ENCODE results near the gene VPS54. TPM values are rescaled to one million over a fixed set of nuclear protein-coding genes. Genes with fewer than 3 reads are reported as not detected.

The VPS54 gene
- total RNA-seq, 1 experiment from 2014 or later, result 14.6 TPM

GRCh38 chr2:64008434-64009009 is 10.7 kb downstream of the VPS54 start:
- ChIA-PET CTCF (no interaction called here), POLR2A (no interaction called here)
- H3K9me3 Mint-ChIP-seq, result no peaks in the 10 kb centered on the region; the same call in 1 of the 2 replicates
- no peaks in the 10 kb centered on the region for H3K36me3 Mint-ChIP-seq
- ATAC-seq (no peak), DNase-seq (ENCODE audit: low spot score) (no peak)
- no peaks in the 10 kb centered on the region for H3K27me3 Mint-ChIP-seq (ENCODE audit: low read depth)
- TF ChIP-seq ZNF263 (CRISPR knock-in tag; IDR thresholded peaks at IDR 0.05; ENCODE audit: low read depth), result no peak
- TF ChIP-seq, protein P1, sequence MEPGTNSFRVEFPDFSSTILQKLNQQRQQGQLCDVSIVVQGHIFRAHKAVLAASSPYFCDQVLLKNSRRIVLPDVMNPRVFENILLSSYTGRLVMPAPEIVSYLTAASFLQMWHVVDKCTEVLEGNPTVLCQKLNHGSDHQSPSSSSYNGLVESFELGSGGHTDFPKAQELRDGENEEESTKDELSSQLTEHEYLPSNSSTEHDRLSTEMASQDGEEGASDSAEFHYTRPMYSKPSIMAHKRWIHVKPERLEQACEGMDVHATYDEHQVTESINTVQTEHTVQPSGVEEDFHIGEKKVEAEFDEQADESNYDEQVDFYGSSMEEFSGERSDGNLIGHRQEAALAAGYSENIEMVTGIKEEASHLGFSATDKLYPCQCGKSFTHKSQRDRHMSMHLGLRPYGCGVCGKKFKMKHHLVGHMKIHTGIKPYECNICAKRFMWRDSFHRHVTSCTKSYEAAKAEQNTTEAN (CRISPR knock-in tag; IDR thresholded peaks at IDR 0.05), result no peak
- TF ChIP-seq, protein P2, sequence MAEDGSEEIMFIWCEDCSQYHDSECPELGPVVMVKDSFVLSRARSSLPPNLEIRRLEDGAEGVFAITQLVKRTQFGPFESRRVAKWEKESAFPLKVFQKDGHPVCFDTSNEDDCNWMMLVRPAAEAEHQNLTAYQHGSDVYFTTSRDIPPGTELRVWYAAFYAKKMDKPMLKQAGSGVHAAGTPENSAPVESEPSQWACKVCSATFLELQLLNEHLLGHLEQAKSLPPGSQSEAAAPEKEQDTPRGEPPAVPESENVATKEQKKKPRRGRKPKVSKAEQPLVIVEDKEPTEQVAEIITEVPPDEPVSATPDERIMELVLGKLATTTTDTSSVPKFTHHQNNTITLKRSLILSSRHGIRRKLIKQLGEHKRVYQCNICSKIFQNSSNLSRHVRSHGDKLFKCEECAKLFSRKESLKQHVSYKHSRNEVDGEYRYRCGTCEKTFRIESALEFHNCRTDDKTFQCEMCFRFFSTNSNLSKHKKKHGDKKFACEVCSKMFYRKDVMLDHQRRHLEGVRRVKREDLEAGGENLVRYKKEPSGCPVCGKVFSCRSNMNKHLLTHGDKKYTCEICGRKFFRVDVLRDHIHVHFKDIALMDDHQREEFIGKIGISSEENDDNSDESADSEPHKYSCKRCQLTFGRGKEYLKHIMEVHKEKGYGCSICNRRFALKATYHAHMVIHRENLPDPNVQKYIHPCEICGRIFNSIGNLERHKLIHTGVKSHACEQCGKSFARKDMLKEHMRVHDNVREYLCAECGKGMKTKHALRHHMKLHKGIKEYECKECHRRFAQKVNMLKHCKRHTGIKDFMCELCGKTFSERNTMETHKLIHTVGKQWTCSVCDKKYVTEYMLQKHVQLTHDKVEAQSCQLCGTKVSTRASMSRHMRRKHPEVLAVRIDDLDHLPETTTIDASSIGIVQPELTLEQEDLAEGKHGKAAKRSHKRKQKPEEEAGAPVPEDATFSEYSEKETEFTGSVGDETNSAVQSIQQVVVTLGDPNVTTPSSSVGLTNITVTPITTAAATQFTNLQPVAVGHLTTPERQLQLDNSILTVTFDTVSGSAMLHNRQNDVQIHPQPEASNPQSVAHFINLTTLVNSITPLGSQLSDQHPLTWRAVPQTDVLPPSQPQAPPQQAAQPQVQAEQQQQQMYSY (CRISPR knock-in tag; IDR thresholded peaks at IDR 0.05), result no peak
- H3K4me1 Mint-ChIP-seq, result peaks cover 3% of the 10 kb centered on the region; the same call in 1 of the 2 replicates
- no peak overlapping the region for H3K4me3 Mint-ChIP-seq
- no peak overlapping the region for H3K27ac Mint-ChIP-seq

DNA sequence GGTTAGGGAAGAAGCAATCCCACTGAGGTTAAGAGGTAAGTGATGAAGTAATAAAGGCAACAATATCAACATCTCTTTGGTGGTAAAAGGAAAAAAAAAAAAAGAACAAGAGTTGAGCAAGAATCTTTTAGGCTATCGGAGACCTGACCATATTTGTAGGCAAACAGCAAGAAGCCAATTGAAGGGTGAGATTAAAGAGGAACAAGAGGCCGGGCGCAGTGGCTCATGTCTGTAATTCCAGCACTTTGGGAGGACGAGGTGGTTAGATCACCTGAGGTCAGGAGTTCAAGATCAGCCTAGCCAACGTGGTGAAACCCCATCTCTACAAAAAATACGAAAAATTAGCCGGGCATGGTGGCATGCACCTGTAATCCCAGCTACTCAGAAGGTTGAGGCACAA is 11.3 kb downstream of the VPS54 start:
- ATAC-seq, result no peak
- TF ChIP-seq OVOL2 (CRISPR knock-in tag; IDR thresholded peaks at IDR 0.05; ENCODE audit: borderline replicate concordance), result no peak
- no peak for TF ChIP-seq USF1 (CRISPR knock-in tag; IDR thresholded peaks at IDR 0.05)
- no peak for TF ChIP-seq GTF2I (CRISPR knock-in tag; conservative IDR thresholded peaks at IDR 0.05)
- TF ChIP-seq, protein P3, sequence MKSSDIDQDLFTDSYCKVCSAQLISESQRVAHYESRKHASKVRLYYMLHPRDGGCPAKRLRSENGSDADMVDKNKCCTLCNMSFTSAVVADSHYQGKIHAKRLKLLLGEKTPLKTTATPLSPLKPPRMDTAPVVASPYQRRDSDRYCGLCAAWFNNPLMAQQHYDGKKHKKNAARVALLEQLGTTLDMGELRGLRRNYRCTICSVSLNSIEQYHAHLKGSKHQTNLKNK (CRISPR knock-in tag; IDR thresholded peaks at IDR 0.05), result no peak
- no peak for TF ChIP-seq ZNF263 (CRISPR knock-in tag; IDR thresholded peaks at IDR 0.05; ENCODE audit: low read depth)
- TF ChIP-seq, protein P4, sequence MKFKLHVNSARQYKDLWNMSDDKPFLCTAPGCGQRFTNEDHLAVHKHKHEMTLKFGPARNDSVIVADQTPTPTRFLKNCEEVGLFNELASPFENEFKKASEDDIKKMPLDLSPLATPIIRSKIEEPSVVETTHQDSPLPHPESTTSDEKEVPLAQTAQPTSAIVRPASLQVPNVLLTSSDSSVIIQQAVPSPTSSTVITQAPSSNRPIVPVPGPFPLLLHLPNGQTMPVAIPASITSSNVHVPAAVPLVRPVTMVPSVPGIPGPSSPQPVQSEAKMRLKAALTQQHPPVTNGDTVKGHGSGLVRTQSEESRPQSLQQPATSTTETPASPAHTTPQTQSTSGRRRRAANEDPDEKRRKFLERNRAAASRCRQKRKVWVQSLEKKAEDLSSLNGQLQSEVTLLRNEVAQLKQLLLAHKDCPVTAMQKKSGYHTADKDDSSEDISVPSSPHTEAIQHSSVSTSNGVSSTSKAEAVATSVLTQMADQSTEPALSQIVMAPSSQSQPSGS (CRISPR knock-in tag; IDR thresholded peaks at IDR 0.05; ENCODE audit: borderline replicate concordance, low read depth), result no peak
- no peak for TF ChIP-seq TP53 (CRISPR knock-in tag; IDR thresholded peaks at IDR 0.05)
- TF ChIP-seq, protein P5, sequence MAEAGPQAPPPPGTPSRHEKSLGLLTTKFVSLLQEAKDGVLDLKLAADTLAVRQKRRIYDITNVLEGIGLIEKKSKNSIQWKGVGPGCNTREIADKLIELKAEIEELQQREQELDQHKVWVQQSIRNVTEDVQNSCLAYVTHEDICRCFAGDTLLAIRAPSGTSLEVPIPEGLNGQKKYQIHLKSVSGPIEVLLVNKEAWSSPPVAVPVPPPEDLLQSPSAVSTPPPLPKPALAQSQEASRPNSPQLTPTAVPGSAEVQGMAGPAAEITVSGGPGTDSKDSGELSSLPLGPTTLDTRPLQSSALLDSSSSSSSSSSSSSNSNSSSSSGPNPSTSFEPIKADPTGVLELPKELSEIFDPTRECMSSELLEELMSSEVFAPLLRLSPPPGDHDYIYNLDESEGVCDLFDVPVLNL (CRISPR knock-in tag; IDR thresholded peaks at IDR 0.05; ENCODE audit: borderline replicate concordance, low read depth), result no peak
- CTCF ChIA-PET, result no interaction called here

GRCh38 chr2:64005707-64006356 is 13.4 kb downstream of the VPS54 start:
- Mint-ChIP-seq H3K4me3 (no peak overlapping the region), H3K9me3 (no peaks in the 10 kb centered on the region; the same call in 1 of the 2 replicates), H3K4me1 (peaks cover 6% of the 10 kb centered on the region), H3K36me3 (0 out of 2 replicates have a peak, but pooled peaks cover 3% of the 10 kb centered on the region), H3K27ac (no peak overlapping the region), H3K27me3 (ENCODE audit: low read depth) (no peaks in the 10 kb centered on the region)
- DNase-seq (ENCODE audit: low spot score) (no peak), ATAC-seq (no peak)
- ChIA-PET POLR2A (no interaction called here), CTCF (no interaction called here)
- TF ChIP-seq, protein P6, sequence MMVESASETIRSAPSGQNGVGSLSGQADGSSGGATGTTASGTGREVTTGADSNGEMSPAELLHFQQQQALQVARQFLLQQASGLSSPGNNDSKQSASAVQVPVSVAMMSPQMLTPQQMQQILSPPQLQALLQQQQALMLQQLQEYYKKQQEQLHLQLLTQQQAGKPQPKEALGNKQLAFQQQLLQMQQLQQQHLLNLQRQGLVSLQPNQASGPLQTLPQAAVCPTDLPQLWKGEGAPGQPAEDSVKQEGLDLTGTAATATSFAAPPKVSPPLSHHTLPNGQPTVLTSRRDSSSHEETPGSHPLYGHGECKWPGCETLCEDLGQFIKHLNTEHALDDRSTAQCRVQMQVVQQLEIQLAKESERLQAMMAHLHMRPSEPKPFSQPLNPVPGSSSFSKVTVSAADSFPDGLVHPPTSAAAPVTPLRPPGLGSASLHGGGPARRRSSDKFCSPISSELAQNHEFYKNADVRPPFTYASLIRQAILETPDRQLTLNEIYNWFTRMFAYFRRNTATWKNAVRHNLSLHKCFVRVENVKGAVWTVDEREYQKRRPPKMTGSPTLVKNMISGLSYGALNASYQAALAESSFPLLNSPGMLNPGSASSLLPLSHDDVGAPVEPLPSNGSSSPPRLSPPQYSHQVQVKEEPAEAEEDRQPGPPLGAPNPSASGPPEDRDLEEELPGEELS (CRISPR knock-in tag; IDR thresholded peaks at IDR 0.05), result no peak
- TF ChIP-seq, protein P7, sequence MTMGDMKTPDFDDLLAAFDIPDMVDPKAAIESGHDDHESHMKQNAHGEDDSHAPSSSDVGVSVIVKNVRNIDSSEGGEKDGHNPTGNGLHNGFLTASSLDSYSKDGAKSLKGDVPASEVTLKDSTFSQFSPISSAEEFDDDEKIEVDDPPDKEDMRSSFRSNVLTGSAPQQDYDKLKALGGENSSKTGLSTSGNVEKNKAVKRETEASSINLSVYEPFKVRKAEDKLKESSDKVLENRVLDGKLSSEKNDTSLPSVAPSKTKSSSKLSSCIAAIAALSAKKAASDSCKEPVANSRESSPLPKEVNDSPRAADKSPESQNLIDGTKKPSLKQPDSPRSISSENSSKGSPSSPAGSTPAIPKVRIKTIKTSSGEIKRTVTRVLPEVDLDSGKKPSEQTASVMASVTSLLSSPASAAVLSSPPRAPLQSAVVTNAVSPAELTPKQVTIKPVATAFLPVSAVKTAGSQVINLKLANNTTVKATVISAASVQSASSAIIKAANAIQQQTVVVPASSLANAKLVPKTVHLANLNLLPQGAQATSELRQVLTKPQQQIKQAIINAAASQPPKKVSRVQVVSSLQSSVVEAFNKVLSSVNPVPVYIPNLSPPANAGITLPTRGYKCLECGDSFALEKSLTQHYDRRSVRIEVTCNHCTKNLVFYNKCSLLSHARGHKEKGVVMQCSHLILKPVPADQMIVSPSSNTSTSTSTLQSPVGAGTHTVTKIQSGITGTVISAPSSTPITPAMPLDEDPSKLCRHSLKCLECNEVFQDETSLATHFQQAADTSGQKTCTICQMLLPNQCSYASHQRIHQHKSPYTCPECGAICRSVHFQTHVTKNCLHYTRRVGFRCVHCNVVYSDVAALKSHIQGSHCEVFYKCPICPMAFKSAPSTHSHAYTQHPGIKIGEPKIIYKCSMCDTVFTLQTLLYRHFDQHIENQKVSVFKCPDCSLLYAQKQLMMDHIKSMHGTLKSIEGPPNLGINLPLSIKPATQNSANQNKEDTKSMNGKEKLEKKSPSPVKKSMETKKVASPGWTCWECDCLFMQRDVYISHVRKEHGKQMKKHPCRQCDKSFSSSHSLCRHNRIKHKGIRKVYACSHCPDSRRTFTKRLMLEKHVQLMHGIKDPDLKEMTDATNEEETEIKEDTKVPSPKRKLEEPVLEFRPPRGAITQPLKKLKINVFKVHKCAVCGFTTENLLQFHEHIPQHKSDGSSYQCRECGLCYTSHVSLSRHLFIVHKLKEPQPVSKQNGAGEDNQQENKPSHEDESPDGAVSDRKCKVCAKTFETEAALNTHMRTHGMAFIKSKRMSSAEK (CRISPR knock-in tag; IDR thresholded peaks at IDR 0.05; ENCODE audit: borderline replicate concordance), result no peak
- TF ChIP-seq ELF4 (CRISPR knock-in tag; IDR thresholded peaks at IDR 0.05; ENCODE audit: low read depth), result no peak

More for the DNA sequence above, 11.3 kb downstream of the VPS54 start:
- POLR2A ChIA-PET, result no interaction called here
- Mint-ChIP-seq H3K27me3 (ENCODE audit: low read depth) (no peaks in the 10 kb centered on the region), H3K4me1 (peaks cover 4% of the 10 kb centered on the region), H3K4me3 (no peak overlapping the region), H3K9me3 (no peaks in the 10 kb centered on the region; the same call in 1 of the 2 replicates), H3K36me3 (no peaks in the 10 kb centered on the region), H3K27ac (peak overlapping the region; percentile 7; the same call in 1 of the 2 replicates)
- no peak for DNase-seq (ENCODE audit: low spot score)

Data from WTC11 (cell line).